DND-41 (cell line): Measurements from ENCODE around the gene BAHD1.

Experiments
- ATAC-seq: fragments of 200-7000 bp; cut with Tn5 transposase; 3 replicates; pipeline ENCODE4 v1.9.1; 2021; ENCODE audit warnings: low read depth; ENCODE audit not compliant: insufficient read depth
- DNase-seq: peaks from one replicate; pipeline ENCODE4 v3.0.0-alpha.2; 2020
- H2AFZ ChIP-seq: 2 replicates; pipeline ENCODE4 v1.6.0; 2012; ENCODE audit warnings: low read depth, low read length
- H3K27ac ChIP-seq: 2 replicates; pipeline ENCODE4 v1.5.1; 2012; ENCODE audit warnings: low read length, inconsistent platforms
- H3K27me3 ChIP-seq: fragments of 200-600 bp; sonication (generic); 2 replicates; pipeline ENCODE4 v1.6.0; 2012; ENCODE audit warnings: low read length, mild to moderate bottlenecking, inconsistent platforms; ENCODE audit not compliant: insufficient read depth, poor library complexity
- H3K36me3 ChIP-seq: 2 replicates; pipeline ENCODE4 v1.5.1; 2012; ENCODE audit warnings: low read length, inconsistent platforms; ENCODE audit not compliant: insufficient read depth
- H3K4me1 ChIP-seq: 2 replicates; pipeline ENCODE4 v1.5.1; 2012; ENCODE audit warnings: mild to moderate bottlenecking, low read length; ENCODE audit not compliant: insufficient read depth
- H3K4me2 ChIP-seq: 2 replicates; pipeline ENCODE4 v1.6.0; 2012; ENCODE audit warnings: mild to moderate bottlenecking, moderate library complexity, low read length, inconsistent platforms; ENCODE audit not compliant: insufficient read depth
- H3K4me3 ChIP-seq, 2 experiments: fragments of 200-600 bp in 1 of 2; shearing (Covaris generic) in 1 of 2; 2 replicates each; pipeline ENCODE4 v1.5.1; 2012 to 2016; ENCODE audit warnings: inconsistent platforms in 2 of 2, low read length in 2 of 2, mild to moderate bottlenecking in 2 of 2, low read depth in 1 of 2, moderate library complexity in 1 of 2
- H3K79me2 ChIP-seq: 2 replicates; pipeline ENCODE4 v1.6.0; 2012; ENCODE audit warnings: low read length, inconsistent platforms; ENCODE audit not compliant: insufficient read depth
- H3K9ac ChIP-seq: 2 replicates; pipeline ENCODE4 v1.6.0; 2012; ENCODE audit warnings: low read depth, mild to moderate bottlenecking, inconsistent platforms, low read length, moderate library complexity
- H3K9me3 ChIP-seq: 2 replicates; pipeline ENCODE4 v1.5.1; 2012; ENCODE audit warnings: low read length, moderate library complexity, mild to moderate bottlenecking, inconsistent platforms; ENCODE audit not compliant: insufficient read depth, severe bottlenecking
- H4K20me1 ChIP-seq: 2 replicates; pipeline ENCODE4 v1.6.0; 2012; ENCODE audit warnings: low read length; ENCODE audit not compliant: insufficient read depth
- CTCF ChIP-seq: IDR thresholded peaks from 2 replicates; pipeline ENCODE4 v1.5.1; 2012; ENCODE audit warnings: borderline replicate concordance, low read length, moderate library complexity, mild to moderate bottlenecking; ENCODE audit not compliant: poor library complexity, severe bottlenecking; ENCODE audit errors: extremely low read depth
- EZH2 ChIP-seq: IDR thresholded peaks from 3 replicates; pipeline ENCODE4 v1.6.1; 2012; ENCODE audit warnings: borderline replicate concordance, low read depth, mild to moderate bottlenecking, moderate library complexity, low read length, inconsistent platforms; ENCODE audit not compliant: severe bottlenecking

The BAHD1 gene

GRCh38 chr15:40444736-40445135 lies 4.0 kb downstream of the BAHD1 start:
- Histone ChIP-seq H3K36me3 (no peaks in the 10 kb centered on the region), H2AFZ (no peak overlapping the region), H3K9ac (no peak overlapping the region), H3K27ac (no peak overlapping the region), H3K4me2 (peak overlapping the region; percentile 12; the same call in 1 of the 2 replicates), H4K20me1 (peaks cover 60% of the 10 kb centered on the region), H3K4me1 (peaks cover 31% of the 10 kb centered on the region), H3K27me3 (peaks cover 7% of the 10 kb centered on the region), H3K9me3 (no peaks in the 10 kb centered on the region), H3K79me2 (peaks cover 81% of the 10 kb centered on the region), H3K4me3 (no peak overlapping the region)
- ATAC-seq = no peak
- no peak for TF ChIP-seq EZH2
- TF ChIP-seq CTCF = no peak
- no peak for DNase-seq

- H3K9ac ChIP-seq = no peak overlapping the region
- no peak overlapping the region for H2AFZ ChIP-seq
- H4K20me1 ChIP-seq = peaks cover 68% of the 10 kb centered on the region
- ATAC-seq = no peak
- TF ChIP-seq CTCF (no peak), EZH2 (no peak)
- no peak overlapping the region for H3K27ac ChIP-seq
- H3K4me1 ChIP-seq = peaks cover 24% of the 10 kb centered on the region
- H3K36me3 ChIP-seq = no peaks in the 10 kb centered on the region
- no peak overlapping the region for H3K4me2 ChIP-seq
- H3K4me3 ChIP-seq = no peak overlapping the region
- no peak for DNase-seq
- H3K27me3 ChIP-seq = no peaks in the 10 kb centered on the region
- H3K9me3 ChIP-seq = no peaks in the 10 kb centered on the region
- peaks cover 89% of the 10 kb centered on the region for H3K79me2 ChIP-seq
These were observed 4.7 kb downstream of the BAHD1 start for GRCh38 chr15:40445421-40445922.

- no peaks in the 10 kb centered on the region for H3K27me3 ChIP-seq
- no peak overlapping the region for H3K27ac ChIP-seq
- H4K20me1 ChIP-seq = peaks cover 71% of the 10 kb centered on the region
- H3K4me2 ChIP-seq = no peak overlapping the region
- no peak for TF ChIP-seq EZH2
- TF ChIP-seq CTCF = no peak
- H3K36me3 ChIP-seq = no peaks in the 10 kb centered on the region
- DNase-seq = no peak
- peaks cover 92% of the 10 kb centered on the region for H3K79me2 ChIP-seq
- H3K9me3 ChIP-seq = no peaks in the 10 kb centered on the region
- ATAC-seq = no peak
- H3K4me1 ChIP-seq = peaks cover 24% of the 10 kb centered on the region
- no peak overlapping the region for H2AFZ ChIP-seq
- H3K4me3 ChIP-seq = no peak overlapping the region
- H3K9ac ChIP-seq = no peak overlapping the region
These were observed 5.4 kb downstream of the BAHD1 start for GRCh38 chr15:40446144-40446543.

GRCh38 chr15:40448354-40448753 lies 7.6 kb downstream of the BAHD1 start:
- Histone ChIP-seq H3K4me3 (no peak overlapping the region), H4K20me1 (peaks cover 76% of the 10 kb centered on the region), H3K27me3 (no peaks in the 10 kb centered on the region), H3K36me3 (no peaks in the 10 kb centered on the region), H3K4me2 (no peak overlapping the region), H3K79me2 (peaks cover 93% of the 10 kb centered on the region), H2AFZ (no peak overlapping the region), H3K4me1 (peaks cover 24% of the 10 kb centered on the region), H3K9me3 (no peaks in the 10 kb centered on the region), H3K9ac (no peak overlapping the region), H3K27ac (no peak overlapping the region)
- ATAC-seq (no peak), DNase-seq (no peak)
- TF ChIP-seq EZH2 = no peak
- no peak for TF ChIP-seq CTCF
